ENCODE measurements around the gene FAF2. TPM values are rescaled to one million over a fixed set of nuclear protein-coding genes. Genes with fewer than 3 reads are reported as not detected.

The FAF2 gene
- total and polyA plus RNA-seq, 7 experiments from 2014 or later: 11.8 to 43.2 (median 30.9) TPM

- H3K9me3 ChIP-seq (ENCODE audit: control insufficient read depth in 2 of 3, low read length in 3 of 3): peaks cover 0 to 3% (median 0%) of the 10 kb centered on the region in 3 experiments
- H3K27me3 Mint-ChIP-seq: no peaks in the 10 kb centered on the region
- CTCF ChIA-PET: no interaction called here
Observed at GRCh38 chr5:176471098-176471497, 22.9 kb downstream of the FAF2 start.

GRCh38 chr5:176473335-176474006 is 25.3 kb downstream of the FAF2 start:
- Mint-ChIP-seq H3K27me3 (no peaks in the 10 kb centered on the region), H3K4me3 (no peak overlapping the region), H3K27ac (peak overlapping the region in 2 of 9 donors; percentile 4 to 19), H3K36me3 (peaks cover 5 to 44% (median 38%) of the 10 kb centered on the region in 5 donors), H3K4me1 (peaks cover 7 to 52% (median 40%) of the 10 kb centered on the region in 7 donors), H3K9me3 (peaks cover 0 to 8% (median 2%) of the 10 kb centered on the region in 11 donors)
- Histone ChIP-seq H3K36me3 (ENCODE audit: control insufficient read depth in 2 of 3, insufficient read depth in 3 of 3, low read length in 3 of 3) (peaks cover 0 to 8% (median 0%) of the 10 kb centered on the region in 3 experiments), H3K27ac (ENCODE audit: low read depth, low read length) (no peak overlapping the region), H3K9me3 (ENCODE audit: control insufficient read depth in 2 of 3, low read length in 3 of 3) (peaks cover 0 to 3% (median 0%) of the 10 kb centered on the region in 3 experiments), H3K27me3 (ENCODE audit: control insufficient read depth in 2 of 2, insufficient read depth in 2 of 2, low read length in 2 of 2) (no peaks in the 10 kb centered on the region), H3K4me1 (ENCODE audit: control insufficient read depth in 2 of 2, insufficient read depth in 2 of 2, low read length in 2 of 2) (no peaks in the 10 kb centered on the region), H3K4me3 (ENCODE audit: low read length) (no peak overlapping the region)
- ATAC-seq (no peak), DNase-seq (no peak)
- CTCF ChIA-PET: no interaction called here
- intact Hi-C loops (cut with micrococcal nuclease): no loop called here
- POLR2A ChIA-PET: interaction anchor here (1.2 kb wide), 1 partner anchor 64 kb away, joined by 4 read pairs; the partner anchor contains the start of gene RNF44

More at GRCh38 chr5:176471098-176471497, 22.9 kb downstream of the FAF2 start:
- Histone ChIP-seq H3K27me3 (ENCODE audit: control insufficient read depth in 2 of 2, insufficient read depth in 2 of 2, low read length in 2 of 2) (no peaks in the 10 kb centered on the region), H3K36me3 (ENCODE audit: control insufficient read depth in 2 of 3, insufficient read depth in 3 of 3, low read length in 3 of 3) (peaks cover 0 to 9% (median 0%) of the 10 kb centered on the region in 3 experiments), H3K27ac (ENCODE audit: low read depth, low read length) (no peak overlapping the region), H3K4me1 (ENCODE audit: control insufficient read depth in 2 of 2, insufficient read depth in 2 of 2, low read length in 2 of 2) (no peaks in the 10 kb centered on the region), H3K4me3 (ENCODE audit: low read length) (no peak overlapping the region)
- no peak for DNase-seq
- intact Hi-C loops (cut with micrococcal nuclease): no loop called here
- peaks cover 12 to 55% (median 40%) of the 10 kb centered on the region in 7 donors for H3K4me1 Mint-ChIP-seq
- H3K27ac Mint-ChIP-seq: no peak overlapping the region
- H3K4me3 Mint-ChIP-seq: no peak overlapping the region
- POLR2A ChIA-PET: interaction anchor here (0.8 to 0.9 kb wide), 2 partner anchors 12 to 121 kb away, joined by 3 read pairs; no protein-coding TSS in a partner anchor
- ATAC-seq: no peak
- H3K9me3 Mint-ChIP-seq: peaks cover 0 to 8% (median 2%) of the 10 kb centered on the region in 11 donors
- peaks cover 5 to 48% (median 38%) of the 10 kb centered on the region in 5 donors for H3K36me3 Mint-ChIP-seq

- DNase-seq (no peak), ATAC-seq (no peak)
- Mint-ChIP-seq H3K9me3 (peaks cover 0 to 8% (median 2%) of the 10 kb centered on the region in 11 donors), H3K36me3 (peaks cover 5 to 49% (median 35%) of the 10 kb centered on the region in 5 donors), H3K27ac (peak overlapping the region in 1 of 9 donors; percentile 32), H3K4me3 (no peak overlapping the region), H3K4me1 (peaks cover 7 to 49% (median 41%) of the 10 kb centered on the region in 7 donors), H3K27me3 (no peaks in the 10 kb centered on the region)
- no peaks in the 10 kb centered on the region for H3K27me3 ChIP-seq (ENCODE audit: control insufficient read depth in 2 of 2, insufficient read depth in 2 of 2, low read length in 2 of 2)
- ChIA-PET POLR2A (no interaction called here), CTCF (no interaction called here)
- intact Hi-C loops (cut with micrococcal nuclease): no loop called here
- no peak overlapping the region for H3K27ac ChIP-seq (ENCODE audit: low read depth, low read length)
- H3K9me3 ChIP-seq (ENCODE audit: control insufficient read depth in 2 of 3, low read length in 3 of 3): peaks cover 0 to 3% (median 0%) of the 10 kb centered on the region in 3 experiments
- H3K36me3 ChIP-seq (ENCODE audit: control insufficient read depth in 2 of 3, insufficient read depth in 3 of 3, low read length in 3 of 3): peaks cover 0 to 9% (median 0%) of the 10 kb centered on the region in 3 experiments
- H3K4me1 ChIP-seq (ENCODE audit: control insufficient read depth in 2 of 2, insufficient read depth in 2 of 2, low read length in 2 of 2): no peaks in the 10 kb centered on the region
- H3K4me3 ChIP-seq (ENCODE audit: low read length): no peak overlapping the region
Observed at GRCh38 chr5:176474476-176474875, 26.3 kb downstream of the FAF2 start.

GRCh38 chr5:176481711-176482110 is 33.5 kb downstream of the FAF2 start:
- DNase-seq: no peak
- no peak overlapping the region for H3K4me3 ChIP-seq (ENCODE audit: low read length)
- Mint-ChIP-seq H3K27me3 (no peaks in the 10 kb centered on the region), H3K9me3 (no peaks in the 10 kb centered on the region), H3K4me1 (peaks cover 14 to 44% (median 30%) of the 10 kb centered on the region in 7 donors), H3K4me3 (no peak overlapping the region), H3K27ac (peak overlapping the region in 1 of 9 donors; percentile 4), H3K36me3 (peaks cover 0 to 35% (median 26%) of the 10 kb centered on the region in 5 donors)
- intact Hi-C loops (cut with micrococcal nuclease): no loop called here
- no peak for ATAC-seq
- no peaks in the 10 kb centered on the region for H3K4me1 ChIP-seq (ENCODE audit: control insufficient read depth in 2 of 2, insufficient read depth in 2 of 2, low read length in 2 of 2)
- H3K9me3 ChIP-seq (ENCODE audit: control insufficient read depth in 2 of 3, low read length in 3 of 3): no peaks in the 10 kb centered on the region
- peaks cover 0 to 19% (median 0%) of the 10 kb centered on the region in 3 experiments for H3K36me3 ChIP-seq (ENCODE audit: control insufficient read depth in 2 of 3, insufficient read depth in 3 of 3, low read length in 3 of 3)
- no peaks in the 10 kb centered on the region for H3K27me3 ChIP-seq (ENCODE audit: control insufficient read depth in 2 of 2, insufficient read depth in 2 of 2, low read length in 2 of 2)
- CTCF ChIA-PET: no interaction called here
- POLR2A ChIA-PET: interaction anchor here (0.6 kb wide), 3 partner anchors 48 to 749 kb away, joined by 3 to 5 read pairs (median 4); no protein-coding TSS in a partner anchor
- no peak overlapping the region for H3K27ac ChIP-seq (ENCODE audit: low read depth, low read length)

- peaks cover 0 to 19% (median 0%) of the 10 kb centered on the region in 3 experiments for H3K36me3 ChIP-seq (ENCODE audit: control insufficient read depth in 2 of 3, insufficient read depth in 3 of 3, low read length in 3 of 3)
Observed at GRCh38 chr5:176485176-176485575, 37.0 kb downstream of the FAF2 start.

GRCh38 chr5:176486189-176486757 is 38.1 kb downstream of the FAF2 start:
- no peak overlapping the region for H3K27ac ChIP-seq (ENCODE audit: low read depth, low read length)
- no peaks in the 10 kb centered on the region for H3K9me3 ChIP-seq (ENCODE audit: control insufficient read depth in 2 of 3, low read length in 3 of 3)
- H3K4me1 ChIP-seq (ENCODE audit: control insufficient read depth in 2 of 2, insufficient read depth in 2 of 2, low read length in 2 of 2): peaks cover 13 to 21% of the 10 kb centered on the region in 2 donors
- H3K27me3 ChIP-seq (ENCODE audit: control insufficient read depth in 2 of 2, insufficient read depth in 2 of 2, low read length in 2 of 2): no peaks in the 10 kb centered on the region
- CTCF ChIA-PET: no interaction called here
- no peak overlapping the region for H3K4me3 Mint-ChIP-seq
- H3K36me3 ChIP-seq (ENCODE audit: control insufficient read depth in 2 of 3, insufficient read depth in 3 of 3, low read length in 3 of 3): peaks cover 0 to 29% (median 5%) of the 10 kb centered on the region in 3 experiments
- no peak for DNase-seq
- POLR2A ChIA-PET: interaction anchor here (0.6 to 0.9 kb wide), 2 partner anchors 58 to 943 kb away, joined by 3 to 7 read pairs; no protein-coding TSS in a partner anchor
- intact Hi-C loops (cut with micrococcal nuclease): loop anchor here in 1 of 2 donors (5.0 kb wide), 1 partner anchor 39 kb away; the partner anchor contains the start of gene FAF2
- peaks cover 0 to 40% (median 34%) of the 10 kb centered on the region in 5 donors for H3K36me3 Mint-ChIP-seq
- no peak overlapping the region for H3K4me3 ChIP-seq (ENCODE audit: low read length)
- no peak for ATAC-seq
- peak overlapping the region in 2 of 9 donors; percentile 38 to 69 for H3K27ac Mint-ChIP-seq
- no peaks in the 10 kb centered on the region for H3K27me3 Mint-ChIP-seq
- H3K9me3 Mint-ChIP-seq: no peaks in the 10 kb centered on the region
- peaks cover 34 to 68% (median 56%) of the 10 kb centered on the region in 7 donors for H3K4me1 Mint-ChIP-seq

More at GRCh38 chr5:176485176-176485575, 37.0 kb downstream of the FAF2 start:
- H3K27me3 Mint-ChIP-seq: no peaks in the 10 kb centered on the region
- no peaks in the 10 kb centered on the region for H3K27me3 ChIP-seq (ENCODE audit: control insufficient read depth in 2 of 2, insufficient read depth in 2 of 2, low read length in 2 of 2)
- no peak overlapping the region for H3K4me3 ChIP-seq (ENCODE audit: low read length)
- POLR2A ChIA-PET: no interaction called here
- DNase-seq (no peak), ATAC-seq (no peak)
- H3K27ac Mint-ChIP-seq: peak overlapping the region in 2 of 9 donors; percentile 5 to 65
- CTCF ChIA-PET: no interaction called here
- H3K9me3 ChIP-seq (ENCODE audit: control insufficient read depth in 2 of 3, low read length in 3 of 3): no peaks in the 10 kb centered on the region
- peaks cover 34 to 64% (median 51%) of the 10 kb centered on the region in 7 donors for H3K4me1 Mint-ChIP-seq
- no peak overlapping the region for H3K4me3 Mint-ChIP-seq
- H3K36me3 Mint-ChIP-seq: peaks cover 0 to 37% (median 34%) of the 10 kb centered on the region in 5 donors
- intact Hi-C loops (cut with micrococcal nuclease): loop anchor here in 1 of 2 donors (5.0 kb wide), 1 partner anchor 38 kb away; the partner anchor contains the start of gene FAF2
- peaks cover 13 to 21% of the 10 kb centered on the region in 2 donors for H3K4me1 ChIP-seq (ENCODE audit: control insufficient read depth in 2 of 2, insufficient read depth in 2 of 2, low read length in 2 of 2)
- H3K9me3 Mint-ChIP-seq: no peaks in the 10 kb centered on the region
- no peak overlapping the region for H3K27ac ChIP-seq (ENCODE audit: low read depth, low read length)

Measured in naive thymus-derived CD4-positive, alpha-beta T cell (primary cell).